Erythroblast (primary cell): ENCODE measurements around the gene TNRC6B.
"Not testable (repeated sequence)": the region's sequence is repeated elsewhere in the genome, so short reads cannot be mapped to it uniquely, and the experiment has no call there.

Experiments used
- DNase-seq, 2 experiments: peaks; one replicate each; lab custom pipeline; 2025; lab: John Stamatoyannopoulos, UW
- GATA1 ChIP-seq: IDR thresholded peaks from 2 replicates; pipeline ENCODE4 v1.6.1; 2011; ENCODE audit warnings: low read depth, mild to moderate bottlenecking, control low read depth, low read length, moderate library complexity
- POLR2A ChIP-seq: IDR thresholded peaks from 2 replicates; pipeline ENCODE4 v1.6.1; 2011; ENCODE audit warnings: mild to moderate bottlenecking, low read length

The TNRC6B gene

GRCh38 chr22:40176921-40177737, 596 bp upstream of the TNRC6B start:
- TF ChIP-seq GATA1 (no peak), POLR2A (no peak)
- peak; percentile 82 to 85 for DNase-seq

- peak; percentile 69 to 71 for DNase-seq
- TF ChIP-seq POLR2A (no peak), GATA1 (no peak)
Observed at GRCh38 chr22:40178417-40179409, 988 bp downstream of the TNRC6B start.

- peak; percentile 16 to 30 for DNase-seq
- TF ChIP-seq GATA1 (no peak), POLR2A (no peak)
Observed at GRCh38 chr22:40179526-40179925, 1.8 kb downstream of the TNRC6B start.

- no peak for DNase-seq
- TF ChIP-seq POLR2A, result no peak
- no peak for TF ChIP-seq GATA1
Observed at GRCh38 chr22:40180403-40180802, 2.7 kb downstream of the TNRC6B start.

- DNase-seq, result peak in 1 of 2 experiments; percentile 12
- TF ChIP-seq GATA1 (no peak), POLR2A (no peak)
Observed at GRCh38 chr22:40181323-40181722, 3.6 kb downstream of the TNRC6B start.

GRCh38 chr22:40182231-40182835, 4.6 kb downstream of the TNRC6B start:
- peak; percentile 38 to 40 for DNase-seq
- TF ChIP-seq POLR2A, result no peak
- no peak for TF ChIP-seq GATA1

GRCh38 chr22:40183029-40183581, 5.4 kb downstream of the TNRC6B start:
- peak; percentile 52 to 63 for DNase-seq
- TF ChIP-seq POLR2A (no peak), GATA1 (no peak)

GRCh38 chr22:40183603-40184002, 5.9 kb downstream of the TNRC6B start:
- not testable (repeated sequence) for DNase-seq

- no peak for TF ChIP-seq GATA1
- no peak for TF ChIP-seq POLR2A
- peak in 1 of 2 experiments; percentile 15 for DNase-seq
Observed at GRCh38 chr22:40187389-40187788, 9.7 kb downstream of the TNRC6B start.

- TF ChIP-seq GATA1 (no peak), POLR2A (no peak)
- peak; percentile 83 to 84 for DNase-seq
Observed at GRCh38 chr22:40189997-40190396, 12.3 kb downstream of the TNRC6B start.

- TF ChIP-seq GATA1 (peak; percentile 95), POLR2A (peak; percentile 77)
- peak; percentile 94 to 98 for DNase-seq
Observed at GRCh38 chr22:40190501-40190900, 12.8 kb downstream of the TNRC6B start.

GRCh38 chr22:40193429-40194421, 16.0 kb downstream of the TNRC6B start:
- TF ChIP-seq GATA1 (no peak), POLR2A (no peak)
- DNase-seq, result peak; percentile 46 to 68

GRCh38 chr22:40194656-40195055, 16.9 kb downstream of the TNRC6B start:
- TF ChIP-seq GATA1, result no peak
- TF ChIP-seq POLR2A, result no peak
- no peak for DNase-seq
